ENCODE data around the gene KDF1.

GRCh38 chr1:26909951-26910342, 50.3 kb downstream of the KDF1 start:
- TF ChIP-seq CTCF (IDR thresholded peaks at IDR 0.05; ENCODE audit: low read depth, low read length, missing input control): no peak
- no peak for TF ChIP-seq TAF1 (conservative IDR thresholded peaks at IDR 0.05)
- no peak for TF ChIP-seq ZBTB33 (IDR thresholded peaks at IDR 0.05)
- no peak for TF ChIP-seq EGR1 (IDR thresholded peaks at IDR 0.05; ENCODE audit: low read depth in 2 of 2)
- no peak for TF ChIP-seq REST (IDR thresholded peaks at IDR 0.05)
- TF ChIP-seq RAD21 (IDR thresholded peaks at IDR 0.05): no peak
- TF ChIP-seq GABPA (IDR thresholded peaks at IDR 0.05 in 1 of 2, conservative IDR thresholded peaks at IDR 0.05 in 1 of 2): no peak
- TF ChIP-seq MAX (IDR thresholded peaks at IDR 0.05): no peak
